HEK293 (cell line): Measurements from ENCODE around the gene TNFSF11.

ENCODE experiments used
- CTCF ChIA-PET: fragments of 350-600 bp; formaldehyde crosslinking; extraction: SDS; loops from one replicate; lab custom pipeline; 2021; ENCODE audit warnings: antibody characterized with exemption; lab: Yijun Ruan, JAX
- POLR2A ChIA-PET: fragments of 300-600 bp; formaldehyde crosslinking; extraction: SDS; loops from one replicate; lab custom pipeline; 2020; ENCODE audit warnings: antibody characterized with exemption, inconsistent platforms; lab: Yijun Ruan, JAX
- H3K27ac ChIP-seq: fragments of 200-500 bp; sonication (Bioruptor generic); 2 replicates; pipeline ENCODE4 v1.5.1; 2014; ENCODE audit warnings: low read depth, low read length, control low read depth, inconsistent platforms; ENCODE audit errors: extremely low read depth
- H3K36me3 ChIP-seq, 2 experiments: fragments of 200-500 bp in 1 of 2; sonication (Bioruptor generic) in 1 of 2; 1 replicate in 1 of 2; 2 replicates in 1 of 2; pipeline ENCODE4 v1.5.1; 2014 to 2017; ENCODE audit warnings: inconsistent platforms in 2 of 2, low read length in 2 of 2; ENCODE audit not compliant: control insufficient read depth in 2 of 2, insufficient read depth in 1 of 2
- H3K4me1 ChIP-seq: fragments of 200-500 bp; sonication (Bioruptor generic); 2 replicates; pipeline ENCODE4 v1.5.1; 2014; ENCODE audit warnings: mild to moderate bottlenecking, low read length, inconsistent platforms; ENCODE audit not compliant: control insufficient read depth, insufficient read depth
- H3K4me3 ChIP-seq: 2 replicates; pipeline ENCODE4 v1.5.1; 2011; ENCODE audit warnings: low read depth, mild to moderate bottlenecking, control low read depth, low read length, moderate library complexity
- H3K9me3 ChIP-seq: fragments of 200-500 bp; sonication (Bioruptor generic); 2 replicates; pipeline ENCODE4 v1.5.1; 2014; ENCODE audit warnings: low read depth, low read length, inconsistent platforms; ENCODE audit not compliant: control insufficient read depth, insufficient read depth
- GFI1B ChIP-seq: fragments of 450-650 bp; formaldehyde crosslinking; IDR thresholded peaks from 2 replicates; pipeline ENCODE4 v1.5.1; 2016; ENCODE audit warnings: missing biosample characterization, missing genetic modification characterization
- GLI4 ChIP-seq: fragments of 450-650 bp; formaldehyde crosslinking; IDR thresholded peaks from 2 replicates; pipeline ENCODE4 v1.5.1; 2016; ENCODE audit warnings: missing biosample characterization, missing genetic modification characterization
- SP2 ChIP-seq: fragments of 450-650 bp; formaldehyde crosslinking; IDR thresholded peaks from 2 replicates; pipeline ENCODE4 v1.5.1; 2016; ENCODE audit warnings: missing biosample characterization, missing genetic modification characterization
- YY2 ChIP-seq: fragments of 450-650 bp; formaldehyde crosslinking; IDR thresholded peaks from 2 replicates; pipeline ENCODE4 v1.5.1; 2016; ENCODE audit warnings: missing biosample characterization, missing genetic modification characterization
- ZFP41 ChIP-seq: fragments of 450-650 bp; formaldehyde crosslinking; IDR thresholded peaks from 2 replicates; pipeline ENCODE4 v1.5.1; 2016; ENCODE audit warnings: missing biosample characterization, missing genetic modification characterization, borderline replicate concordance
- ZNF121 ChIP-seq: fragments of 450-650 bp; formaldehyde crosslinking; IDR thresholded peaks from 2 replicates; pipeline ENCODE4 v1.5.1; 2016; ENCODE audit warnings: missing biosample characterization, missing genetic modification characterization
- ZNF138 ChIP-seq: fragments of 450-650 bp; formaldehyde crosslinking; IDR thresholded peaks from 2 replicates; pipeline ENCODE4 v1.5.1; 2016; ENCODE audit warnings: missing biosample characterization, missing genetic modification characterization, borderline replicate concordance
- ZNF148 ChIP-seq: fragments of 450-650 bp; formaldehyde crosslinking; IDR thresholded peaks from 2 replicates; pipeline ENCODE4 v1.5.0; 2017; ENCODE audit warnings: missing biosample characterization, missing genetic modification characterization, borderline replicate concordance
- ZNF202 ChIP-seq: fragments of 450-650 bp; formaldehyde crosslinking; IDR thresholded peaks from 2 replicates; pipeline ENCODE4 v1.5.1; 2016; ENCODE audit warnings: missing biosample characterization, missing genetic modification characterization, borderline replicate concordance
- ZNF26 ChIP-seq: fragments of 450-650 bp; formaldehyde crosslinking; IDR thresholded peaks from 2 replicates; pipeline ENCODE4 v1.5.1; 2016; ENCODE audit warnings: missing biosample characterization, missing genetic modification characterization
- ZNF280D ChIP-seq: fragments of 450-650 bp; formaldehyde crosslinking; IDR thresholded peaks from 2 replicates; pipeline ENCODE4 v1.5.1; 2016; ENCODE audit warnings: missing biosample characterization, missing genetic modification characterization
- ZNF335 ChIP-seq: fragments of 450-650 bp; formaldehyde crosslinking; conservative IDR thresholded peaks from 2 replicates; pipeline ENCODE4 v1.5.1; 2016; ENCODE audit warnings: missing biosample characterization, missing genetic modification characterization
- ZNF362 ChIP-seq: fragments of 450-650 bp; formaldehyde crosslinking; IDR thresholded peaks from 2 replicates; pipeline ENCODE4 v1.5.1; 2016; ENCODE audit warnings: missing biosample characterization, missing genetic modification characterization
- ZNF513 ChIP-seq: fragments of 450-650 bp; IDR thresholded peaks from 2 replicates; pipeline ENCODE4 v1.5.1; 2018; ENCODE audit warnings: missing biosample characterization, missing genetic modification characterization
- ZNF544 ChIP-seq: fragments of 450-650 bp; formaldehyde crosslinking; IDR thresholded peaks from 2 replicates; pipeline ENCODE4 v1.5.0; 2017; ENCODE audit warnings: missing biosample characterization, missing genetic modification characterization
- ZNF561 ChIP-seq: fragments of 450-650 bp; IDR thresholded peaks from 2 replicates; pipeline ENCODE4 v1.5.1; 2018; ENCODE audit warnings: missing biosample characterization, missing genetic modification characterization, borderline replicate concordance
- ZNF670 ChIP-seq: fragments of 450-650 bp; formaldehyde crosslinking; IDR thresholded peaks from 2 replicates; pipeline ENCODE4 v1.5.1; 2016; ENCODE audit warnings: missing biosample characterization, missing genetic modification characterization, low read depth
- ZNF692 ChIP-seq: fragments of 450-650 bp; formaldehyde crosslinking; IDR thresholded peaks from 2 replicates; pipeline ENCODE4 v1.5.1; 2016; ENCODE audit warnings: missing biosample characterization, missing genetic modification characterization
- ZNF768 ChIP-seq: fragments of 450-650 bp; formaldehyde crosslinking; IDR thresholded peaks from 2 replicates; pipeline ENCODE4 v1.5.1; 2018; ENCODE audit warnings: missing biosample characterization, mild to moderate bottlenecking, missing genetic modification characterization

TNFSF11 gene

GRCh38 chr13:42574011-42574410 lies at the start of gene TNFSF11:
TSS of gene TNFSF11 (plus strand) at chr13:42574152. CDS start at chr13:42574304, 152 bp downstream.
- POLR2A ChIA-PET = no interaction called here
- Histone ChIP-seq H3K9me3 (no peaks in the 10 kb centered on the region), H3K4me1 (no peaks in the 10 kb centered on the region), H3K4me3 (peak within 1 kb of the TSS; percentile 38), H3K36me3 (no peaks in the 10 kb centered on the region)
- TF ChIP-seq ZNF138 (tag by site-specific recombination) (no peak), YY2 (tag by site-specific recombination) (no peak), GLI4 (tag by site-specific recombination) (no peak), ZNF362 (tag by site-specific recombination) (no peak), ZNF26 (tag by site-specific recombination) (no peak), ZNF768 (tag by site-specific recombination) (no peak), ZFP41 (no peak), ZNF121 (tag by site-specific recombination) (no peak), SP2 (tag by site-specific recombination) (no peak), ZNF513 (tag by site-specific recombination) (no peak), ZNF670 (no peak), GFI1B (tag by site-specific recombination) (no peak), ZNF544 (tag by site-specific recombination) (no peak), ZNF148 (tag by site-specific recombination) (no peak), ZNF692 (tag by site-specific recombination) (no peak), ZNF280D (tag by site-specific recombination) (no peak), ZNF202 (tag by site-specific recombination) (no peak), ZNF561 (tag by site-specific recombination) (no peak), ZNF335 (no peak)
- TF ChIP-seq, all 188 proteins: peak for 0
- CTCF ChIA-PET = no interaction called here
- H3K27ac ChIP-seq = no peak within 1 kb of the TSS
